AG10803 (cell line): ENCODE data around the gene KPNA2.

ENCODE experiments used
- DNase-seq: peaks from one replicate; pipeline ENCODE4 v3.0.0; 2010; ENCODE audit warnings: low read depth
- H3K4me3 ChIP-seq: 2 replicates; pipeline ENCODE4 v1.5.1; 2011; ENCODE audit warnings: mild to moderate bottlenecking, low read length, control low read depth
- TF ChIP-seq, protein P1 (sequence below): conservative IDR thresholded peaks from 2 replicates; pipeline ENCODE4 v1.5.1; 2011; ENCODE audit warnings: mild to moderate bottlenecking, low read length, control low read depth, inconsistent platforms

The KPNA2 gene

DNA sequence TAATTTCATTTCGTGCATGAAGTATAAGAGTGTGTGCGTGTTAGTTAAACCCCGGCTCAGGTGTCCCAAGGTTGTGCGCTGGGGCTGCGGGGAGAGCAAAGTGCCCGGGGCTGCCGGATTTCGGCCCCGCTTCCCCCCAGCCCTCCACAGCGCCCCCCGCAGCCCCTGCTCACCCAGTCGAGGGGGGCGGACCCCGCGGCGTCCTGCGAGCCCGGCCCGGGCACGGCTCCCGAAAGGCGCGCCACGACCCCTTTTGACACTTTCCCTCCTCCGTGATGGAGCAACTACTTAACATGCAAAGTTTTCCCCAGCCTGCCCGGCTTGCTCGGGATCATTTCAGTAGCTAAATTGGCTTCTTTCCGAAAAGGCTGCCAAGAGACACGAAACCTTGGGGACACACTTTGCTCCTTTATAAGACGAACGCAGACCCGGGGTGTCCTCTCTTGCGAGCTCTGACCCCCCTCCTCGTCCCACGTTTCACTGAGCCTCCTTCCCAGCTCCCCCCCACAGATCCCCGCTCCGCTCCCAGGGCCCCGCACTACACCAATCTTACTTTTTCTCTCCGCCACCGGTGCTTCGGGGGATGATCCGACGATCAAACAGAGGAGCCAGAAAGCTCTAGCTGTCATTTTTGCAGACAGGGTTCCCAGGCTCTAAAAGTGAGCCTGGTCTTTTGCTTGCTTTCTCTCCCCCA is 39.8 kb upstream of the KPNA2 start:
- TF ChIP-seq, protein P1, sequence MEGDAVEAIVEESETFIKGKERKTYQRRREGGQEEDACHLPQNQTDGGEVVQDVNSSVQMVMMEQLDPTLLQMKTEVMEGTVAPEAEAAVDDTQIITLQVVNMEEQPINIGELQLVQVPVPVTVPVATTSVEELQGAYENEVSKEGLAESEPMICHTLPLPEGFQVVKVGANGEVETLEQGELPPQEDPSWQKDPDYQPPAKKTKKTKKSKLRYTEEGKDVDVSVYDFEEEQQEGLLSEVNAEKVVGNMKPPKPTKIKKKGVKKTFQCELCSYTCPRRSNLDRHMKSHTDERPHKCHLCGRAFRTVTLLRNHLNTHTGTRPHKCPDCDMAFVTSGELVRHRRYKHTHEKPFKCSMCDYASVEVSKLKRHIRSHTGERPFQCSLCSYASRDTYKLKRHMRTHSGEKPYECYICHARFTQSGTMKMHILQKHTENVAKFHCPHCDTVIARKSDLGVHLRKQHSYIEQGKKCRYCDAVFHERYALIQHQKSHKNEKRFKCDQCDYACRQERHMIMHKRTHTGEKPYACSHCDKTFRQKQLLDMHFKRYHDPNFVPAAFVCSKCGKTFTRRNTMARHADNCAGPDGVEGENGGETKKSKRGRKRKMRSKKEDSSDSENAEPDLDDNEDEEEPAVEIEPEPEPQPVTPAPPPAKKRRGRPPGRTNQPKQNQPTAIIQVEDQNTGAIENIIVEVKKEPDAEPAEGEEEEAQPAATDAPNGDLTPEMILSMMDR, result no peak
- no peak for DNase-seq
- H3K4me3 ChIP-seq, result peak overlapping the region; percentile 64

DNA sequence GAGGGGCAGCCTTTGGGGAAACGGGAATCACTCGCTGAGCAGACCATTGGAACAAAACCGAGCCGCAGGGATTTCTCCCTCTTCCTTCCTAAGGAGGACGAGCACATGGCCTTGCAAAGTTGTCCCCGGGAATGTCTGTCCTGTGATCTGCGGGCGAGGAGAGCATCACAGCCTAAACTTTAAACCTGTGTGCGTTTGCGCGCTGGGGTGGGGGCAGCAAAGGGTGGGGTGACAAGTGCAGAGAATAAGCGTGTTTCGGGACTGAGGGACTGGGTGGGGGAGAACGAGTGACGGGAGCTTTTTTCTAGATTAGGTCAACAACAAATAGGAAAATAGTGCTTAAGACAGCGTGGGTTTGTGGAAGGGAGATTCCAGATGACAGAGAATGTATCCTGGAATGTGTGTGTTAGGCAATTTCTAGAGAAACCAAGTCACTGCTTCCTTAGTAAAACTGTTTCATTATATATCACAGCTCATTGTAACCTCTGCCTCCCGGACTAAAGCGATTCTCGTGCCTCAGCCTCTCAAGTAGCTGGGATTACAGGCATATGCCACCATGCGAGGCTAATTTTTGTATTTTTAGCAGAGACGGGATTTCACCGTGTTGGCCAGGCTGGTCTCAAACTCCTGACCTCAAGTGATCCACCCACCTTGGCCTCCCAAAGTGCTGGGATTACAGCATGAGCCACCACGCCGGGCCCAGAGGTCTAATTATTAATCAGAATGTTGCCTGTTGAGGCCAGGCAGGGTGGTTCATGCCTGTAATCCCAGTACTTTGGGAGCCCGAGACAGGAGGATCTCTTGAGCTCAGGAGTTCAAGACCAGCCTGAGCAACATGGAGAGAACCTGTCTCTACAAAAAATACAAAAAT is 39.0 kb upstream of the KPNA2 start, which contains the start of gene C17orf58:
TSS of gene C17orf58 (minus strand) at position 169 of the 871 bp plus-strand sequence. CDS start 271 bp downstream, outside the sequence.
- peak within 1 kb of the TSS; percentile 64 for H3K4me3 ChIP-seq
- peak; percentile 79 for DNase-seq

DNA sequence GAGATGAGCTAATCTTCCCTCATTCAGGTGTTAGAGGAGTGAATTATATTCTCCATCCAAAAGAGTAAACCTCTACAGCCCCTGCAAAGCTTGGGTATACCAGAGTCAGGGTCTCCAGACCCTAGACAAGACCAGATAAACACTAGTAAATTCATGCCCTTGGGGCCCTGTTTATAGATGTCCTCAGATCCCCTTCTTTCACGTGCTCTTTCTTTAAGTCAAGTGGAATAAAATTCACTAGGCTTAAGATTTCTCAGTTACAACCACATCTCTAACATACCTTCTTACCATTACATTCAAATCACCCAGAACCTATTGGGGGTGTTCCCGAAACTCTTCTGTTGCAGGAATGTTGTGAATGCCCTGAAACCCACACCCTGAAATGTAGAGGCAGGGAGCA is 37.1 kb upstream of the KPNA2 start:
- TF ChIP-seq, protein P1, result no peak
- DNase-seq, result no peak
- H3K4me3 ChIP-seq, result no peak overlapping the region

DNA sequence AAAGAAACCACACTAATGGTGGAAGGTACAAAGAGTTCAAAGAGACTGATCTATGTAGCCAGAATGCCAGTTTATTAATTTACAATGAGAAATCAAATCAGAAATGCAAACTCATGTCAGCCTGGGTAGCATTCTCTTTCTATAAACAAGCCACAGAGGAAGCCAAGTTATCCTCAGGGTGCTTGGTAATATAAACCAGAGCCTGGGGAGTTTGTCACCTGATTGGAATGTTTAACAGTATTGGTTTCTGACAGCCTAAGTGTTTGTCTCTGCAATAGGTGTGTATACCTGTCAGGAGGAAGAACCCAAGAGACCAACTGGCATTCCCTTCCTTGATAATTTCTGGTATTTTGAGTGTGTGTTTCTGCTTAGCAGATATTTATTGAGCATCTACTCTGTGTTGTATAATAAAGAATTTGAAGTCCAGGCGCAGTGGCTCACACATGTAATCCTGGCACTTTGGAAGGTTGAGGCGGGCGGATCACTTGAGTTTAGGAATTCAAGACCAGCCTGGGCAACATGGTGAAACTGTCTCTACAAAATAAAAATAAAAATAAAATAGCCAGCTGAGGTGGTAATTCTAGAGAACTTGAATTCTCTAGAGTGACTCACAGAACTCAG is 36.1 kb upstream of the KPNA2 start:
- peak; percentile 22 for DNase-seq
- no peak overlapping the region for H3K4me3 ChIP-seq
- TF ChIP-seq, protein P1, result no peak

DNA sequence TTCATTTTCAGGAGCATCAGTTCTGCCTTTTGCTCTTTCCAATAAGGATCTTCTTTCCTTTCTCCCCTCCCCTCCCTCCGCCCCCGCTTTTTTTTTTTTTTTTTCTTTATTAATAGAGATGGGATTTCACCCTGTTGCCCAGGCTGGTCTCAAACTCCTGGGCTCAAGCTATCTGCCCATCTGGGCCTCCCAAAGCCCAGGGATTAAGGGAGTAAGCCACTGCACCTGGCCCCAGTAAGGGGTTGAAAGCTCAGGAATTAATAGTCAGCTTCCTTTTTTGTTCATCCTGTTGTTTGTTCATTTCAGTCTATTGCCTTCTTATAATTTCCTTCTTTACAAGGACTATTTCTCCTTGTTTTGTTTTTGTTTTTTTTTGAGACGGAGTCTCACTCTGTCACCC is 31.3 kb upstream of the KPNA2 start:
- TF ChIP-seq, protein P1, result no peak
- no peak for DNase-seq
- no peak overlapping the region for H3K4me3 ChIP-seq

DNA sequence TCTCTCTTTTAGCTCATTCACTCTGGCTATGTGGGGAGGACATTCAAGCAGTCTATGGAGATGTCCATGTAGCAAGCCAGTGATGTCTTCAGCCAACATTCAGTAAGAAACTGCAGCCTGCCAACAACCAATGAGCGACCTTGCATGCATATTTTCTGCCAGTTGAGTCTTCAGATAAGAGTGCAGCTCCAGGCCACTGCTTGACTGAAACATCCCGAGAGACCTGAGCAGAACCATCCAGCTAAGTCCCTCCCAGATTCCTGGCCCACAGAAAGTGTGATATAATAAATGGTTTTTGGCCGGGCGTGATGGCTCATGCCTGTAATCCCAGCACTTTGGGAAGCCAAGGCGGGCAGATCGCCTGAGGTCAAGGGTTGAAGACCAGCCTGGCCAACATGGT is 28.7 kb upstream of the KPNA2 start:
- TF ChIP-seq, protein P1, result no peak
- DNase-seq, result no peak
- H3K4me3 ChIP-seq, result no peak overlapping the region

DNA sequence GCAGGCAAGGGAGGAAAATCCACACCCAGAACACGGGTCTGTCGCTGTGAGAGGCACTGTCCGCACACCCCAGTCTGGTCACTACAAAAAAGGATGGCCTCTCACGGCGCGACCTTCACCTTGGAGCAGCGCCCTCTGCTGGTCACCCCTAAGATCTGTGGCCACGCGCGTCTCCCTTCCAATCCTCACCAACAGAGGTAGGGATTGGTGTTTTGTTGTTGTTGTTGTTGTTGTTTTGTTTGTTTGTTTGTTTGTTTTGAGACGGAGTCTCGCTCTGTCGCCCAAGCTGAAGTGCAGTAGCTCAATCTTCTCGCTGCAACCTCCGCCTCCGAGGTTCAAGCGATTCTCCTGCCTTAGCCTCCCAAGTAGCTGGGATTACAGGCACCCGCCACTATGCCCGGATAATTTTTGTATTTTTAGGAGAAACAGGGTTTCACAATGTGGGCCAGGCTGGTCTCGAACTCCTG is 24.3 kb upstream of the KPNA2 start:
- TF ChIP-seq, protein P1, result peak; percentile 70
- no peak for DNase-seq
- peak overlapping the region; percentile 17; the same call in 1 of the 2 replicates for H3K4me3 ChIP-seq
